GM23248 (cell line): Measurements from ENCODE around the gene KRTAP10-9. TPM values are rescaled to one million over a fixed set of nuclear protein-coding genes. Genes with fewer than 3 reads are reported as not detected.

ENCODE experiments used
- DNase-seq: peaks from one replicate; pipeline ENCODE4 v3.0.0-alpha.2; 2015
- H2AFZ ChIP-seq: fragments of 200-600 bp; sonication (generic); 2 replicates; pipeline ENCODE4 v1.6.1; 2016; ENCODE audit warnings: antibody characterized with exemption
- H3F3A ChIP-seq: fragments of 200-600 bp; sonication (generic); 2 replicates; pipeline ENCODE4 v1.6.1; 2016; ENCODE audit warnings: mild to moderate bottlenecking, antibody characterized with exemption, mixed run types; ENCODE audit not compliant: insufficient read depth
- H3K27ac ChIP-seq: fragments of 200-600 bp; sonication (generic); 2 replicates; pipeline ENCODE4 v1.5.1; 2016; ENCODE audit warnings: mild to moderate bottlenecking
- H3K27me3 ChIP-seq: fragments of 200-600 bp; sonication (generic); replicated peaks from 2 replicates; pipeline ENCODE4 v1.6.1; 2016; ENCODE audit warnings: mild to moderate bottlenecking; ENCODE audit not compliant: insufficient read depth
- H3K36me3 ChIP-seq: fragments of 200-600 bp; sonication (generic); 2 replicates; pipeline ENCODE4 v1.6.1; 2016; ENCODE audit warnings: low read depth, mild to moderate bottlenecking
- H3K4me1 ChIP-seq: fragments of 200-600 bp; sonication (generic); 2 replicates; pipeline ENCODE4 v1.6.1; 2016; ENCODE audit warnings: mild to moderate bottlenecking; ENCODE audit not compliant: insufficient read depth
- H3K4me2 ChIP-seq: fragments of 200-600 bp; sonication (generic); one replicate; pipeline ENCODE4 v1.6.1; 2016; ENCODE audit warnings: mild to moderate bottlenecking; ENCODE audit not compliant: unreplicated experiment
- H3K4me3 ChIP-seq: fragments of 200-600 bp; sonication (generic); 2 replicates; pipeline ENCODE4 v1.5.1; 2016; ENCODE audit warnings: mild to moderate bottlenecking
- H3K79me2 ChIP-seq: fragments of 200-600 bp; sonication (generic); 2 replicates; pipeline ENCODE4 v1.6.1; 2016; ENCODE audit warnings: mild to moderate bottlenecking; ENCODE audit not compliant: insufficient read depth
- H3K9ac ChIP-seq: fragments of 200-600 bp; sonication (generic); 2 replicates; pipeline ENCODE4 v1.6.1; 2016; ENCODE audit warnings: mild to moderate bottlenecking
- H3K9me2 ChIP-seq: fragments of 200-600 bp; sonication (generic); 2 replicates; pipeline ENCODE4 v1.6.1; 2016; ENCODE audit warnings: mixed run types, mild to moderate bottlenecking, moderate library complexity; ENCODE audit not compliant: insufficient read depth
- H3K9me3 ChIP-seq: fragments of 200-600 bp; sonication (generic); one replicate; pipeline ENCODE4 v1.6.1; 2017; ENCODE audit warnings: low read depth
- H4K20me1 ChIP-seq: fragments of 200-600 bp; sonication (generic); 2 replicates; pipeline ENCODE4 v1.6.0; 2016; ENCODE audit not compliant: insufficient read depth
- EZH2 ChIP-seq: fragments of 200-600 bp; sonication (generic); IDR thresholded peaks from 2 replicates; pipeline ENCODE4 v1.6.1; 2018; ENCODE audit warnings: antibody characterized with exemption, mild to moderate bottlenecking; ENCODE audit not compliant: insufficient read depth, poor library complexity, severe bottlenecking
- EZH2phosphoT487 ChIP-seq: fragments of 200-600 bp; sonication (generic); IDR thresholded peaks from 2 replicates; pipeline ENCODE4 v1.6.1; 2018; ENCODE audit warnings: antibody characterized with exemption, moderate library complexity, mild to moderate bottlenecking, low read depth; ENCODE audit not compliant: insufficient read depth
- WGBS, 2 experiments: methylation state at CpG; one replicate each; pipeline ENCODE4 v1.1.6; 2015 to 2017; ENCODE audit warnings: low lambda C conversion rate in 2 of 2, low coverage in 1 of 2; ENCODE audit errors: missing lambda C conversion rate in 2 of 2; 5-methylcytosine and 5-hydroxymethylcytosine counted together
- in situ Hi-C: fragments of 300-500 bp; cut with MboI; formaldehyde crosslinking; loops from 2 replicates; pipeline ENCODE4 v1.15.0; 2020
- polyA plus RNA-seq: library from polyadenylated mRNA; unstranded; fragments of >200 nt; fragmentation: Nextera tagmentation; extraction: Ambion mirVana; gene quantifications from 2 replicates; pipeline ENCODE4 v1.2.1, GENCODE V29; 2016
- total RNA-seq: library from RNA; depleted of rRNA; stranded (reverse); fragments of >200 nt; shearing (Covaris generic); gene quantifications from 2 replicates; pipeline ENCODE4 v1.2.3, GENCODE V29; 2014

The KRTAP10-9 gene
- total and polyA plus RNA-seq, 2 experiments from 2014 or later: not detected

GRCh38 chr21:44628707-44629391, 2.0 kb downstream of the KRTAP10-9 start:
- H3K9me3 ChIP-seq: peaks cover 4% of the 10 kb centered on the region
- H3K9me2 ChIP-seq: no peaks in the 10 kb centered on the region
- no peaks in the 10 kb centered on the region for H3K79me2 ChIP-seq
- no peak overlapping the region for H2AFZ ChIP-seq
- TF ChIP-seq EZH2: no peak
- no peak for TF ChIP-seq EZH2phosphoT487
- H3K27ac ChIP-seq: no peak overlapping the region
- H3K27me3 ChIP-seq: no peaks in the 10 kb centered on the region
- H3K4me1 ChIP-seq: no peaks in the 10 kb centered on the region
- in situ Hi-C loops: no loop called here
- WGBS, 2 experiments: 33 to 37% methylated on average over 16 to 18 of the region's 18 CpGs
- H3K36me3 ChIP-seq: no peaks in the 10 kb centered on the region
- no peak overlapping the region for H3K4me3 ChIP-seq
- no peaks in the 10 kb centered on the region for H4K20me1 ChIP-seq
- DNase-seq: no peak
- H3K4me2 ChIP-seq: no peak overlapping the region
- H3K9ac ChIP-seq: no peak overlapping the region
- H3F3A ChIP-seq: no peaks in the 10 kb centered on the region

- Histone ChIP-seq H2AFZ (no peak overlapping the region), H3K4me3 (no peak overlapping the region), H4K20me1 (no peaks in the 10 kb centered on the region), H3K9me2 (no peaks in the 10 kb centered on the region), H3K79me2 (no peaks in the 10 kb centered on the region), H3K4me2 (no peak overlapping the region), H3F3A (no peaks in the 10 kb centered on the region), H3K27me3 (no peaks in the 10 kb centered on the region), H3K9me3 (peaks cover 4% of the 10 kb centered on the region), H3K4me1 (no peaks in the 10 kb centered on the region), H3K27ac (no peak overlapping the region), H3K9ac (no peak overlapping the region), H3K36me3 (no peaks in the 10 kb centered on the region)
- TF ChIP-seq EZH2 (no peak), EZH2phosphoT487 (no peak)
- WGBS, 2 experiments: 48 to 51% methylated on average over 2 of the region's 2 CpGs
- no peak for DNase-seq
- in situ Hi-C loops: no loop called here
Observed at GRCh38 chr21:44630440-44630839, 3.5 kb downstream of the KRTAP10-9 start.

- no peak overlapping the region for H3K9ac ChIP-seq
- H3K79me2 ChIP-seq: no peaks in the 10 kb centered on the region
- no peaks in the 10 kb centered on the region for H3K27me3 ChIP-seq
- H3K9me3 ChIP-seq: peaks cover 4% of the 10 kb centered on the region
- no peak overlapping the region for H2AFZ ChIP-seq
- H3K4me1 ChIP-seq: no peaks in the 10 kb centered on the region
- TF ChIP-seq EZH2phosphoT487 (no peak), EZH2 (no peak)
- 63 to 64% methylated on average over 1 of the region's 1 CpG for WGBS, 2 experiments
- H3F3A ChIP-seq: no peaks in the 10 kb centered on the region
- in situ Hi-C loops: no loop called here
- no peaks in the 10 kb centered on the region for H3K9me2 ChIP-seq
- H4K20me1 ChIP-seq: no peaks in the 10 kb centered on the region
- no peaks in the 10 kb centered on the region for H3K36me3 ChIP-seq
- H3K4me2 ChIP-seq: no peak overlapping the region
- H3K4me3 ChIP-seq: no peak overlapping the region
- H3K27ac ChIP-seq: no peak overlapping the region
- no peak for DNase-seq
Observed at GRCh38 chr21:44632067-44632466, 5.2 kb downstream of the KRTAP10-9 start.

- H3K4me2 ChIP-seq: no peak overlapping the region
Observed at GRCh38 chr21:44636209-44637017, 9.5 kb downstream of the KRTAP10-9 start.

More at GRCh38 chr21:44636209-44637017, 9.5 kb downstream of the KRTAP10-9 start:
- H3K4me1 ChIP-seq: no peaks in the 10 kb centered on the region
- no peaks in the 10 kb centered on the region for H3F3A ChIP-seq
- no peaks in the 10 kb centered on the region for H3K27me3 ChIP-seq
- in situ Hi-C loops: no loop called here
- no peak for DNase-seq
- H2AFZ ChIP-seq: no peak overlapping the region
- no peaks in the 10 kb centered on the region for H4K20me1 ChIP-seq
- H3K36me3 ChIP-seq: no peaks in the 10 kb centered on the region
- TF ChIP-seq EZH2phosphoT487: no peak
- TF ChIP-seq EZH2: no peak
- H3K9ac ChIP-seq: no peak overlapping the region
- peaks cover 4% of the 10 kb centered on the region for H3K9me3 ChIP-seq
- H3K9me2 ChIP-seq: no peaks in the 10 kb centered on the region
- H3K79me2 ChIP-seq: no peaks in the 10 kb centered on the region
- no peak overlapping the region for H3K4me3 ChIP-seq
- 46 to 50% methylated on average over 15 of the region's 15 CpGs for WGBS, 2 experiments
- no peak overlapping the region for H3K27ac ChIP-seq
